ENCODE data around the gene ARHGAP8. TPM values are rescaled to one million over a fixed set of nuclear protein-coding genes. Genes with fewer than 3 reads are reported as not detected.

The ARHGAP8 gene
- total and polyA plus RNA-seq, 2 donors (not counting 3 experiments of a cell fraction or from before 2014, with no cell fraction given), result not detected

GRCh38 chr22:44764974-44765373 is 12.6 kb downstream of the ARHGAP8 start:
- H3K9ac ChIP-seq (replicated peaks; ENCODE audit: extremely low read depth, insufficient read depth, low read length), result no peak overlapping the region
- H3K27ac ChIP-seq (ENCODE audit: insufficient read depth, low read depth, low read length), result no peak overlapping the region
- H4K20me1 ChIP-seq (replicated peaks; ENCODE audit: control insufficient read depth, extremely low read depth, insufficient read depth, low read length), result no peaks in the 10 kb centered on the region
- no peak overlapping the region for H3K4me2 ChIP-seq (ENCODE audit: insufficient read depth, low read length)
- ChIA-PET POLR2A (no interaction called here), CTCF (no interaction called here)
- intact Hi-C loops (cut with micrococcal nuclease), result no loop called here
- no peaks in the 10 kb centered on the region for H3K36me3 ChIP-seq (ENCODE audit: control insufficient read depth in 2 of 2, extremely low read depth in 1 of 2, insufficient read depth in 2 of 2, low read length in 2 of 2)
- no peaks in the 10 kb centered on the region for H3K4me1 ChIP-seq (ENCODE audit: control insufficient read depth, extremely low read depth, insufficient read depth, low read length)
- TF ChIP-seq, protein P1, sequence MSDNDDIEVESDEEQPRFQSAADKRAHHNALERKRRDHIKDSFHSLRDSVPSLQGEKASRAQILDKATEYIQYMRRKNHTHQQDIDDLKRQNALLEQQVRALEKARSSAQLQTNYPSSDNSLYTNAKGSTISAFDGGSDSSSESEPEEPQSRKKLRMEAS (IDR thresholded peaks at IDR 0.05; ENCODE audit: insufficient read depth, insufficient read length), result no peak
- no peak for TF ChIP-seq POLR2AphosphoS5 (IDR thresholded peaks at IDR 0.05; ENCODE audit: insufficient read depth, low read depth, low read length)
- no peak for TF ChIP-seq EZH2 (IDR thresholded peaks at IDR 0.05; ENCODE audit: borderline replicate concordance, low read depth, low read length, severe bottlenecking)
- TF ChIP-seq JUN (IDR thresholded peaks at IDR 0.05; ENCODE audit: borderline replicate concordance, insufficient read depth, insufficient read length, low read depth), result no peak
- no peak for TF ChIP-seq FOS (IDR thresholded peaks at IDR 0.05; ENCODE audit: borderline replicate concordance, insufficient read depth, low read length)
- TF ChIP-seq GATA2 (IDR thresholded peaks at IDR 0.05; ENCODE audit: insufficient read depth, insufficient read length, low read depth, low read length), result no peak
- TF ChIP-seq MYC (IDR thresholded peaks at IDR 0.05; ENCODE audit: low read depth, low read length), result no peak
- no peak for TF ChIP-seq POLR2A (IDR thresholded peaks at IDR 0.05; ENCODE audit: low read depth, low read length)
- TF ChIP-seq, protein P2, sequence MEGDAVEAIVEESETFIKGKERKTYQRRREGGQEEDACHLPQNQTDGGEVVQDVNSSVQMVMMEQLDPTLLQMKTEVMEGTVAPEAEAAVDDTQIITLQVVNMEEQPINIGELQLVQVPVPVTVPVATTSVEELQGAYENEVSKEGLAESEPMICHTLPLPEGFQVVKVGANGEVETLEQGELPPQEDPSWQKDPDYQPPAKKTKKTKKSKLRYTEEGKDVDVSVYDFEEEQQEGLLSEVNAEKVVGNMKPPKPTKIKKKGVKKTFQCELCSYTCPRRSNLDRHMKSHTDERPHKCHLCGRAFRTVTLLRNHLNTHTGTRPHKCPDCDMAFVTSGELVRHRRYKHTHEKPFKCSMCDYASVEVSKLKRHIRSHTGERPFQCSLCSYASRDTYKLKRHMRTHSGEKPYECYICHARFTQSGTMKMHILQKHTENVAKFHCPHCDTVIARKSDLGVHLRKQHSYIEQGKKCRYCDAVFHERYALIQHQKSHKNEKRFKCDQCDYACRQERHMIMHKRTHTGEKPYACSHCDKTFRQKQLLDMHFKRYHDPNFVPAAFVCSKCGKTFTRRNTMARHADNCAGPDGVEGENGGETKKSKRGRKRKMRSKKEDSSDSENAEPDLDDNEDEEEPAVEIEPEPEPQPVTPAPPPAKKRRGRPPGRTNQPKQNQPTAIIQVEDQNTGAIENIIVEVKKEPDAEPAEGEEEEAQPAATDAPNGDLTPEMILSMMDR (IDR thresholded peaks at IDR 0.05; ENCODE audit: extremely low read depth in 1 of 2, insufficient read depth in 1 of 2, low read depth in 1 of 2, low read length in 2 of 2), result no peak
- H3K4me3 ChIP-seq (replicated peaks in 1 of 3; ENCODE audit: insufficient read depth in 1 of 3, low read depth in 1 of 3, low read length in 3 of 3), result no peak overlapping the region
- no peaks in the 10 kb centered on the region for H3K9me3 ChIP-seq (replicated peaks; ENCODE audit: control insufficient read depth, insufficient read depth, low read length)
- H3K27me3 ChIP-seq (ENCODE audit: control insufficient read depth in 2 of 2, insufficient read depth in 2 of 2, low read length in 2 of 2), result no peaks in the 10 kb centered on the region
- FAIRE-seq, result no peak
- no peaks in the 10 kb centered on the region for H3K79me2 ChIP-seq (ENCODE audit: control insufficient read depth, insufficient read depth, low read length)
- no peak overlapping the region for H2AFZ ChIP-seq (ENCODE audit: low read depth, low read length)
- dilution Hi-C loops (cut with MboI; ENCODE audit: extremely low pct_ligation_motif_present, low sequenced_read_pairs), result no loop called here
- BruUV-seq (replicated peaks), result no TSS peak
- DNase-seq (ENCODE audit: low read depth, low spot score), result no peak
- no peaks in the 10 kb centered on the region for H3K9me1 ChIP-seq (replicated peaks; ENCODE audit: control insufficient read depth, extremely low read depth, insufficient read depth, low read length)
